RKO (cell line): ENCODE data around the gene IL17C.

Experiments
- DNase-seq: peaks from one replicate; pipeline ENCODE4 v3.0.0-alpha.2; 2016; ENCODE audit warnings: low spot score

The IL17C gene

DNA sequence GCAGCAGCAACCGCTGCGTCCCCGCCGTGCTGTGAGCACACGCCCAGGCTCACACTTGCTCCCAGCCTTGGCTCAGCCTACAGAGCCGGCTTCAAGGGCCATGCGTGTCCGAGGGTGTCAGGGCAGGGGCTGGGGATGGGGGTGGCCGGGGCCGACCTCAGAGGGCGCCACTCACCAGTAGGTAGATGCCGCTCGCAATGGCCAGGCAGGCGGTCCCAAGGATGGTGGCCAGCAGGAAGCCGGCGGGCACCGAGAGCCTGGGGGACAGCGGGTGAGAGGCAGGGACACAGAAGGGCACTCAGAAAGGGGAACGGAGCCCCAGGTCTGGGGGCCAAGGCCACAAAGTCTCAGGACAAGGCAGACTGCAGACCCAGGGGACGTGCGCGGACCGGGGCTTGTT, 7.6 kb downstream of the IL17C start:
- no peak for DNase-seq

DNA sequence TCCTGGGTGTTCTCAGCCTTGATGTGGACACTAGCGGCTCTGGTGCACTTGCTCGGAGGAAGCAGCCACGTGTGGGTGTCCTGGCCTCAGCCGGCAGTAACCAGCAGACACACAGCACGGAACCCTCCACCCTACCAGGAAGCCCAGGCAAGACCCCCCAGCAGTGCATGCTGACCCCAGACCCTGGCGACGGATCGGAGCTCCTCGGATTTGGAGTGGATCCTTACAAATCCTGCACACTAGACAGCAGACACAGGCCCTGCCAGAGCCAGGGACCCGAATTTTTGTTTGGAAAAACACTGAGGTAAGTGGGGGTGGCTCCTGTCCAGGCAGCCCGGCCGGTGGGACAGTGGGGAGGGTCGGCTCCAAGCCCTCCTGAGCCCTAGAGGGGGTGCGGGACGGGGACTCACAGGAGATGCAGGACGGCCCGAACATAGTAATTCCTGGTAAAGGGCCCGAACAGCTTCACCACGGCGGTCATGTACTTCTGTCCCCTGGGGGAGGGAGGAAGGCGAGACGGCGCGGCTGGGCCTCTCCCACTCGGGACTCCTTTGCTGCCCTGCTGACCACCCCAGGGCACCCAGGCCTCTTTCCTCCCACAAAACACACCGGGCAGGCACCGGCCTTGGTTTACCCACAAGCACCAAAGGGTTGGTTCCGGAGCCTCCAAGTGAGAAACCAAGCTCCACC, 8.1 kb downstream of the IL17C start:
- DNase-seq = no peak

DNA sequence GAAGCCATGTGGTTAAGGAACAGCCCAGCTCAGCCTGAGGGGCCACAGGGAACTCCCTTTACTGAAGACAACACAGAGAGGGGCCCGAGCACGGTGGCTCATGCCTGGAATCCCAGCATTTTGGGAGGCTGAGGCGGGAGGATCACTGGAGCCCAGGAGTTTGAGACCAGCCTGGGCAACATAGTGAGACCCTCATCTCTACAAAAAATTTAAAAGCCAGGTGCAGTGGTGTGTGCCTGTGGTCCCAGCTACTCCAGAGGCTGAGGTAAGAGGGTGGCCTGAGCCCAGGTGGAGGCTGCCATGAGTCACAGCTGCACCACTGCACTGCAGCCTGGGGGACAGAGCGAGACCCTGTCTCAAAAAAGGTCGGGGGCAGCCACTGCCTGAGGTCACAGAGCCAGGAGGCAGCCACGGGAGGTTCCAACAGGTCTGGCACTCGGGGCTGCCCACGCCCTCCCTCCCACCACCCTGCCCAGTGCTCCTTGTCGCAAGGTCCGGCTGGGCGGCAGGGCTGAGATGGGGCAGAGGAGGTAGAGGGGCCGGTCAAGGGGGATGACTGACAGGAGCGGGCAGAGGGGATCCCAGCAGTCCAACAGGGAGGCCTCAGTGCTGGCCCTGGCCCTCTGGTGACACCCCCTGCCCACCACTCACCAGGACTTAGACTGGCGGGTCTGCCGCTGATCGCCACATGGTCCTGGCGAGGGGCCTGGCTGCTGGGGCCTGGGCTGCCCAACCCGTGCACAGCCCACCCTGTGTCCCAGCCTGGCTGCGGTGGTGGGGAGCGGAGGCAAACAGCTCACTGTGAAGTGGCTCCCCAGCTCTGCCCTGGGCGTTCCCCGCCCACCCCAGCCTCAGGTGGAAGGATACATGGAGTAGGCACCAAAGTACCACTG, 9.1 kb downstream of the IL17C start:
- DNase-seq = no peak

DNA sequence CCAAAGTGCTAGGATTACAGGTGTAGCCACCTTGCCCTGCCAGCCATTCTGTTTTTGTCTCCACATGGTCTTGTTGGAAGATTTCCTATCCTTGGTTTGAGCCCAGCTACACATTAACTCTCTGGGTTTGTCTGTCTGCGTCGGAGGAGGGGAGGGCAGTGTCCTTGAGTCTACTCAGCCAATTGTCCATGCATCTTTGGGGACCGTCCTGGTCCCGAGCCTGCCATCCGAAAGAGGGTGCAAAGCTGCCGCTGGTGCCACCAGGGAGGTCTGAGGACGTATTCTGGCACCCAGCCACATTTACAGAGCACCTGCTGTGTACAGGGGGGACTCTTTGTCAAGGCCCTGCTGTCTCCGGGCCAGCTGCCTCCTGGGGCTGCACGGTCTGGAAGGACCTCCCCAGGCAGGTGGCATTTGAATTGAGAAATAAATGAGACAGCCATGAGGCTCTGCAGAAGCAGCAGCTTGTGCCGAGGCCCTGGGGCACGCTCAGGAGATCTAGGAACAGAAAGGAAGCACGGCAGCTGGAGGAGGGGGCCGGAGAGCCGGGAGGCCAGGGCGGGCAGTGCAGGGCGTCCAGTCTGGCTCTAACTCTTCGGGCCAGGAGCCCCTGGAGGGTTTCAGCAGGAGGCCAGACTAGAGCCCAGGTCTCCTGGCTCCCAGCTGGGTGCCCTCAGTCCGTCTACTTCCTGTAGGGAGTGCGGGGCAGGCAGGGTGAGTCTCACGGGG, 11.0 kb downstream of the IL17C start:
- DNase-seq = no peak

DNA sequence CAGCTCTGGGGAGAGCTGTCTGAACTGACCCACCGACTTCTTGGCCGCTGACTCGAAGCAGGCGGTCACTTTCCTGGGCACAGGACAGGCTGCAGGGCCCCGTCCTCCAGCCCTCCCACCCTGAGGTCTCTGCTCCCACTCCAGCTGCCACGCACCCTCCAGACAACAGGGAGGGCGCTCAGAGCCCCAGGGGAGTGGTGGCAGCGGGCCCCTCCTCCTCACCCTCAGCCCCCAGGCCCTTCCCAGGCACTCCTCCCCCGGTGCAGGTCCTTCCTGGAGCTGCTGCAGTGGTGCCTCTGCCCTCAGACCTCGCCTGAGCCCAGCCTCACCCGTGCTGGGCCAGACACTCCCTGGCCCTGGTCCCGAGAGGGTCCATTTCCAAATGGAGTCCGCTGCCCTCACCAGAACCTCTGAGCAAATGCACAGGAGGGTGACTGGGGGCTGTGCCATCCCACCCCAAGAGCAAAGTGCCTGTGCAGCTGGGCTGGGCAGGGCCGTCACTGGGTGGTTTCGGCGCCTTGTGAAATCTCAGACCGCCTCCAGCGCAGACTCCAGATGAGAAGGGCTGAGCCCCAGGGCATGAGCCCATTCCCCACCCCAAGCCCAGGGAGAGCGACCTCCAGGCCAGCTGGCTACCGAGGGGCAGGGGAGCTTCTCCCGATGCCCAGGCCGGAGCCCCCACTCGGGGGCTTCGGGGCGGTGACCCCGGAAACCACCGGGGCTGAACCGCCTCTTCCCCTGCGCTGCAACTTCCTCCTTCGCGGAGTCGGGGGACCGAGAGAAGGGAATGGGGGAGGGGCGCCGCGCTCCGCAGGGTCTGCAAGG, 11.8 kb downstream of the IL17C start:
- peak; percentile 37 for DNase-seq

DNA sequence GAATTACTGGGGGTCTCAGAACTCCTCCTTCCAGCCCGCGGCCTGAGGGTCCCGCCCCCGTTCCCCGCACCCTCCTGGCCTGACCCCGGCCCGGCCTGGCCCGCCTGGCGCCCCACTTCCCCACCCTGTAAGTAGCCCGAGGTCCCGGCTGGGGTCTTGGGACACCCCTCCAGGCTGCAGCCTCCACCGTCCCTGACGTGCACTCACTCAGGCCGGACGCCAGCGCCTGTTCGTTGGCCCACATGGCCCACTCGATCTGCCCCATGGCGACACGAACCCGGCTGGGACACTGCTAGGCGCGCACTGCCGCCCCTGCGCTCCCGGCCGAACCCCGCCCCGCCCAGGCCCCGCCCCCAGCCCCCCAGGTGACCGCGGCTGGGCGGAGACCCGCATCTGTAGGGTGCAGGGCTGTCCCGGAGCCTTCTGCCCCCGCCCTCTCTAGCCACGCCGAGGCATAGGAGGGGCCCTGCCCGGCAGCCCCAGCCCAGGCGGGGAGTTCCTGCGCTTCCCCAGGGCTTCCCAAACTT, 12.4 kb downstream of the IL17C start, which contains the start of gene CYBA:
Gene CYBA, minus strand, starts transcription at position 305 of the 527 bp plus-strand sequence. Its CDS starts 40 bp downstream, at position 265.
- DNase-seq = peak; percentile 78

DNA sequence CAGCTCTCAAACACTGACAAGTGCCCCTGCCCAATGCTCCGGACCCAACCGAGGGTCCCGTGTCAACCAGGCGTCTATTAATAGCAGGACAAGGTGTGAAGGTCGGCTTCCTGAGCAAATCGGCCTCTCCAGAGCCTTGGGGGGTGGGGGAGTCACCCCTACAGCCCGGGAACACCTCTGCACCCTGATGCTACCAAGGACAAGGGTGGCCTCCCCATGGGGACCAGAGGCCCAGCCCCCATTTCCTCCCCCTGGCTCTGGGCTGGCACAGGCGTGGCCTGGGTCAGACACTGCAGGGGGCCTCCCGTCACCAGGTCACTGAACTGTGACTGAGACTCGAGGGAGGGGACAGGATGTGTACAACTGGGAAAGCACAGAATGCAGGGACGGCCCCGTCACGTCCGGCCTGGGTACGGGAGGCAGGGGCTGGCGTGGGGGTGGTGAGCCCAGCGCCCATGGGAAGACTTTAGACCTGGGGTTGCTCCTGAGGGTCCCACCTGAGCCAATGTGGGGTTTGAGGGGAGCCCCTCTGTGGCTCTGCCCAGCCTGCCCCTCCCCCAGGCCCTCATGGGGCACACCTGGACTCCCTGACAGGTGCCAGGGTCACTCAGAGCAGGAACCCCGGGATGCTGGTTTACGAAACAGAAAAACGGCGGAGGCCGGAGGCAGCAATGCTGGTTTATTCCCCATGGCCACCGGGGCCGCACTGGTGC, 13.1 kb downstream of the IL17C start:
- no peak for DNase-seq

DNA sequence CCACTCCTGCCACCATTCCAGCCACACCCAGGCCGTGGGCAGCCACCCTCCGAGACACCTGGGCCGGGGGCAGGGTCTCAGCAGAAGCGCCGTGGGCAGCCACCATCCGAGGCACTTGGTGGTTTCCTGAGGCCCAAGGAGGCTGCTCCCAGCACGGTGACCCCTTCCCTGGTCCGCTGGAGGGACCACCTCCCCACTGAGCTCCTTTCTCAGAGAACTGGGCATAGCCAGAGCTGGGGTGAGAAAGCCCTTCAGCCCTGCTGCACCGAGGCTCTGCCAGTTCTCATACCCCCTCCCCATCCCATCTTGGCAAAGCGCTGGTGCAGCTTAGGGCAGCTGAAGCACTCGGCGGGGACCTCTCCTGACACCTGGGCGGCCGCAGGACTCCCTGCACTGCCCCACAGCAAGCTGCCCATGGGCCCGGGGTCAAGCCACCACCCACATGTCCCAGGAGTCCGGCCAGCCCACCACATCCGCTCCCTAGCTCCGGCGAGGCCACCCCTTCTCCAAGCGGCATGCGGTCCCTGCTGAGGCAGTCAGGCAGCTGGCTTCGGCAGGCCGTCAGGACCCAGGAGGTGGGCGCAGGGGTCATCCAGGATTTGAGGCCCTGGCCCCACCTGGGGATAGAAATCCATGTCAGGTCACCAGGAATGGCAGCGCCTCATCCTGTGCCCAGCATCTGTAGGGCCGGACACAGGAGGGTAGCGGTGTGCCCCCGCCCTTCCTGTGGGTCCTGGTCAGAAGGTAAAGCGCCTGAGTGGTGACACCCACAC, 13.8 kb downstream of the IL17C start:
- DNase-seq = no peak

DNA sequence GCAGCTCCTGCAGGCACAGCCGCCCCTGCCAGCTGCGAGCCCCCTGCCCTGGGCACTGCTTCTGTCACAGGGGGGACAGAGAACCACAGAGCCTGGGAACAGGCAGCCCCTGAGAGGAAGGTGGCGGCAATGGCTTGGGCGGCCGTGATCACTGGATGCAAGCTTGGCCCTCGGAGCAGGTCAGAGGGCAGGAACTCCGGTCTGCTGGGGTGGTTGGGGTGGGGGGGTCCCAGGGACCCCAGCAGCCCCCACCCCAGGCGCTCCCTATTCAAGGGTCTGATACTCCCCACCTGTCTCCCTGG, 14.3 kb downstream of the IL17C start:
- DNase-seq = no peak

DNA sequence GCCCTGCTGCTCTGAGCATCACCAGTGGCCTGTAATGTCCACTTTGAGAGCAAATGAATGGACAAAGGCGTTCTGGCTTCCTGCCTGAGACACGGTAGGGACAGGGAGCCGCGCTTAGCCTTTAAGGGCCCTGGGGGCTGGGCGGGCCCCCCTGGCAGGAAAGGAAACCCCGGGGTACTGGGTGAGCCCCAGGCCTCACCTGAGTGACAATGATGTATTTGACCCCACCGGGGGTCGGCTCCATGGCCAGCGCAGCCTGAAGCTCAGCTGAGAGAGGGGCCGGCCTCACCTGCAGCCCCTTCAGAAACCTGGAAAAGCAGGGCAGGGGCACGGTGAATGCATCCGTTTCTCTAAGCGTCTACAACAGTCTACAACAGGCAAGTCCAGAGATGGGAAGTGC, 14.7 kb downstream of the IL17C start:
- no peak for DNase-seq

DNA sequence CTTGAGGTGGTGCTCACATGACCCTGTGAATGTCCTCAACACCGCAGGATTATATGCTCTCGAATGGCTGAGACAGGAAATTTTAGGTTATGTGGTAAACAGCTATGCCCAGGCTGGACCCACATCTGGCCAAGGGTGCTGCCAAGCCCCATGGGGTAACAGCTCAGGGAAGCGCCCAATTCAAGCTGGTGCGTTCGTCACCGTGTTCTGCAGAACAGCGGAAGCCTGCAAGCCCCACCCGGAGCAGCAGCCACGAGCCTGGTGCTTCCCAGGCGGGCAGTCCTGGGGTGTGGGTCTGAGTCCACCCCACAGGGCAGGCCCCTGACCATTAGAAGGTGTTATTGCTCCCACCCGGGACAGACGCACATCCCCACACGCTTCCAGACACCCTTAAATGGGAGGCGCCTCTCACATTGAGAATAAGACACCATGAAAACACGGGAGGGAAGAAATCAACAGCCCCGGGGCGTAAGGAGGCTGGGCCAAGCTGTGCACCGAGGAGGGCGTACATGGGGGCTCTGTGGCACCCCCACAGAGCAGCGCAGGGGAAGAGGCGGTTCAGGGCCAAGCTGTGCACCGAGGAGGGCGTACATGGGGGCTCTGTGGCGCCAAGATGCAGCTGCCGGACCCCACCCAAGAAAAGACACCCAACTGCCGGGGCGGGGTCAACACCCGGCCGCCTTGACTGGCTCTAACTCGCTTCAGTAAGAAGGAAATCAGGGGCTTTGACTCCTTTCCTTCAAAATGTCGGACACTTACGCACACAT, 15.4 kb downstream of the IL17C start:
- no peak for DNase-seq

DNA sequence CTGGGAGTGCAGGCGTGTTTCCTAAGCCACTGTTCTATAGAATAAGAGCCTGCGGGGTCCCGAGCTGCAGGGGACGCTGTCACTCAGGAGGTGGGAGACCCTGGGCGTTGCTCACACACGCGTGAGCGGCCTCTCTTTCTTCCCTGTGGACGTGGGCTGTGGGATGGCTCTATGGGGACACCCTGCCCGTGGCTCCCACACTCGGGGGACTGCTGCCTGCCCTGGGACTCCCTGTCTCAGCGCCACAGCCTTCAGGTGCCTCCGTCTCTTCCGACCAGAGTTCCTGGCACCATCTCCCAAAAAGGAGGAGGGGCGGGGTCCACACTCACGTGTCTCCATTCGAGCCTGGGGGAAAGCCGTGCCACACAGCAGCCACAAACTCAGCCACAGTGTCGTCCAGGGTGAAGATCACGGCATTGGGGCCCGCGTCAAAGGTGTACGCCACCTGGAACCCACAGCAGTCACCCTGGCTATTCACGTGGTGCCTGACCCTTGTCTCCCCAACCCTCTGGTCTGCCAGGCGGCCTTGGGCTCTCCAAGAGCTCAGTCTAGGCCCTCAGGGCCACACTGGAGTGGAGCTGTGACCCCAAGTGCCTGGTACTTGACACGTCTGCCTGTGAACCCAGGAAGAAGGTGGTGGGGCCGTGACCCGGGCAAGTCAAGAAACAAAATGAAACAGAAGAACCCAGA, 16.1 kb downstream of the IL17C start:
- no peak for DNase-seq

DNA sequence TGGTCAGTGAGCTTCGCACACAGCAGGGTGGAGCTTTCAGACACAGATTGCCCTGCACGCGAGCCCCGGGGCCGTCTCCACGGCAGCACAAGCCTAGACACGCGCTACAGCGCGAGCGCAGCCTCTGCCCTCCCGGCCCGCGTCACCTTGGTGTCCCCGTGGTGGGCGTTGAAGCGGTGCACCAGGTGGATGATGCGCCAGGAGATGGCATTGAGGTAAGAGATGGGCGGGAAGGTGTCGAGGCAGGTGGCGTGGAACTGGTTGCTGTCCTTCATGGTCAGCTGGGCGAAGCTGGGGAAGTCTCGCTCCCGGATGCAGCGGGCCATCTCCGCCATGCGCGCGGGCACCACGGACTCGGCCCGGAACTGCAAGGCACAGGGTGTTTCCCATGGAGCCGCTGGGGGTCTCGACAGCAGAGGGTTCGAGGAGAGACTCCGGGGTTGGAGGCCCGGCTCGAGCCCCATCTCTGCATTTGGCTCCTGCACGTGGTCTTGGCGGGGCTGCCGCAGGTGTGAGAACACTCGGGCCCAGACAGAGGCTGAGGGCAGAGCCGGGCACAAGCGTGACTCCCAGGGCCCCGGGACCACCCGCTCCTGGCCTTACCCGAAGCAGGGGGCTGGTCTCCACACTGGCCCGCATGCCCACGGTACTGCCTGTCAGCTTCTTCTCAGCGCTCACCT, 16.8 kb downstream of the IL17C start:
- DNase-seq = no peak

DNA sequence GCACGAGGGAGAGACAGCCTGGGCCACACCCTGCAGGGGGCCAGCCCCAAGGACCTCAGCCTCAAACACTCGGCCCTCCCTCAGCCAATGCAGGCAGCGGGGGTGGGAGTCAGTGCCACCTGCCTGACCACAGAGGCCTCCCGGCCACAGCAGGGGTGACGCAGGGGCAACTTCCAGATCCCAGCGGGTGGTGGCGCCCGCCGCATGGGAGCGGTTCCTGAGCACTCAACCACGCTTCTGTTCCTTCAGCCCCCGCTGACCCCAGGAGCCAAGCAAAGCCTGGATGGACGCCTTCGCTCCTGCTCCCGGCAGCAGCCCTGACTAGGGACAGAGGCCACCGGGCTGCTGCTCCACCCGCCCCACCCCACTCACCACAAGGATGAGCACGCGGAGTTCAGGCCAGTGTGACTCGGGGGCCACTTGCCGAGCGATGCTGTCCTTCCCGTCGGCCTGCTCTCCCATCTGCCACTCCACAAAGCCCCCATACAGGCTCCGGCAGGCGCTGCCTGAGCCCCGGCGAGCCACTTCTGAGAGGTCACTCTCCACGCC, 17.4 kb downstream of the IL17C start:
- DNase-seq = no peak

DNA sequence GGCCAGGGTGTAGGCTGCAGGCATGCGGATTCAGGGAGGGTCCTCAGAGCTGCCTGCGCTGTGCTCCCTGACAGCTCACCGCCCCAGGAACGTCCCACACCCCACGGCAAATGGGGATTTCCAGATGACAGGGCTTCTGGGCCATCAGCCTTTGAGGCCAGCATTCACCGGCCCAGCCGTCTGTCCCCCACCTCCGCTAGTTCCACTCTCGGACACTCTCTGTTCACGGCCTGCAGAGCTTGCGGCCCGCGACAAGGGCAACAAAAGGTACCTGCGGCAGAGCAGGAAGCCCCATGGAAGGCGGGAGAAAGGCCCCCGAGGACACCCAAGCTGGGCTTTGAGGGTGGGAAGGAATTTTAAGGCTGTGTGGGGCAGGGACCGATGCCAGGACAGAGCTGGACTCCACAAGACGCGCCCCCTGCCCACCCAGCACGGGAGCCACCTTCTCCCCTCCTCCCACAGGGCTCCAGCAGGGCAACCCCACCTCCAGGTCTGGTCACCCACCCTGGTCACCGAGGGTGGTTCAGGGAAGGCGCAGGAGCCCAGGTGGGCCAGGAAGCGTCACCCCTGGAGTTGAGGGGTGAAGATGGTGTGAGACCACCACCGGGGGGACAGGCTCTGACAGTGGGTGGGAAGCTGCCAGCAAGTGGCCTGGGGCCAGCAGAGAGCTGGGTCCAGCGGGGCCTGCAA, 18.1 kb downstream of the IL17C start:
- DNase-seq = no peak

DNA sequence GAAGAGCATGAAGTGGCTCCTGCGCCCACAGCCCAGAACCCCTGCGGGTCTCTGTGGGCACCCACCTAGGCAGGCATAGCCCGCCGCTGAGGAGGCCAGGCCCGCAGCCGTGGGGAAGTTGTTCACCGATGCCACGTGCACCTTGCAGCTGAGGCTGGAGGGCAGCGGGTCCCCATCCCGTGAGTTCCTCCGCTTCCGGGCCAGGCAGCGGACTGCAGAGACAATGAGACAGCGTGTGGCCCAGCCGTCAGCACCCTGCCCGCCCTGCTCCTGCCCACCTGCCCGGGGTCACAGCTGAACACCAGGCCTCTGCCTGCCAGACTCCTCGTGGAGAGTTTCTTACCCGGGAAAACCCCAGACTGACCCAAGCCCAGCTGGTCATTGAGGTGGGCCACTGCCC, 19.0 kb downstream of the IL17C start:
- no peak for DNase-seq

DNA sequence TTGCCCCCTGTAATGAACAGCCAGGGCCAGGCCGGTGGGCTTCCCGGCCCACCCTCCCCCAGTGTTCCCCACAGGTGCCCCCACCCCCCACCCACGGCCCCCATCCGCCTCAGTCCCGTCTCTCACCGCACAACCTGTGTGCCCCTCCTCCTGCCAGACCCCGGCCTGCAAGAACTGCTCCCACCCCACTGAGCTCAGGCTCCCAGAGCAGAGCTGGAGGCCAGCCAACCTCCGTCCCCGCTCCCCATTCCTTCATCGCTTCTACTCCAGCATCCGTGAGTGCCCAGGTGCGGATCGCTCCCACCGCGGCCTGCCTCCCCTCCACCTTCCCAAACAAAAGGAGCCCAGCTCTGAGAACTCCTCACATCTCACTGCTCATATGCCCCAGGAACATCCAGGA, 20.3 kb downstream of the IL17C start:
- DNase-seq = no peak
